Suprapubic skin (tissue), 3 donors: ENCODE data around the gene BCL11B.

ENCODE experiments used
- CTCF ChIP-seq, 2 donors: fragments of 200-600 bp in 1 of 2; fragments of 450-650 bp in 1 of 2; sonication (generic) in 1 of 2; IDR thresholded peaks; one replicate each; pipeline ENCODE4 v1.5.1; 2016 to 2019; ENCODE audit warnings: antibody characterized with exemption in 2 of 2, mild to moderate bottlenecking in 1 of 2, moderate library complexity in 1 of 2
- EP300 ChIP-seq: sonication (generic); formaldehyde crosslinking; IDR thresholded peaks from one replicate; pipeline ENCODE4 v1.6.1; 2017; ENCODE audit warnings: antibody characterized with exemption
- POLR2A ChIP-seq, 2 donors: fragments of 450-650 bp; IDR thresholded peaks; one replicate each; pipeline ENCODE4 v1.6.1; 2017; ENCODE audit warnings: antibody characterized with exemption in 2 of 2, mild to moderate bottlenecking in 2 of 2, moderate library complexity in 2 of 2

- TF ChIP-seq CTCF (IDR thresholded peaks at IDR 0.05) (no peak), EP300 (no peak), POLR2A (IDR thresholded peaks at IDR 0.05) (no peak)
Observed at GRCh38 chr14:99260116-99260515, 11.9 kb downstream of the BCL11B start.
